Central memory CD8-positive, alpha-beta T cell (primary cell): ENCODE results near the gene PCBD1.
A peak's percentile ranks its signal among the peaks of the same experiment; 100 is the strongest.
"Not testable (repeated sequence)": the region's sequence is repeated elsewhere in the genome, so short reads cannot be mapped to it uniquely, and the experiment has no call there.

Experiments used
- ATAC-seq: fragments of 150-1000 bp; cut with Tn5 transposase; replicated peaks from 2 replicates; pipeline ENCODE4 v1.10.0; 2022; ENCODE audit warnings: mild to moderate bottlenecking, moderate FRiP score, moderate number of reproducible peaks; ENCODE audit not compliant: poor library complexity, severe bottlenecking; ENCODE audit errors: extremely low read depth
- DNase-seq, 2 donors: peaks; one replicate each; pipeline ENCODE4 v3.0.0; 2021; ENCODE audit warnings: low spot score in 2 of 2
- H3K27ac Mint-ChIP-seq: one replicate; pipeline ENCODE4 v1.8.0; 2022; ENCODE audit warnings: low read depth, mild to moderate bottlenecking, moderate library complexity, mixed read lengths
- H3K27me3 Mint-ChIP-seq: one replicate; pipeline ENCODE4 v1.8.0; 2022; ENCODE audit warnings: mixed read lengths
- H3K36me3 Mint-ChIP-seq: one replicate; pipeline ENCODE4 v1.8.0; 2022; ENCODE audit warnings: mild to moderate bottlenecking, moderate library complexity, mixed read lengths; ENCODE audit not compliant: insufficient read depth
- H3K4me1 Mint-ChIP-seq: one replicate; pipeline ENCODE4 v1.8.0; 2022; ENCODE audit warnings: mixed read lengths
- H3K4me3 Mint-ChIP-seq: one replicate; pipeline ENCODE4 v1.8.0; 2022; ENCODE audit warnings: mild to moderate bottlenecking, moderate library complexity, mixed read lengths
- H3K9me3 Mint-ChIP-seq: one replicate; pipeline ENCODE4 v1.8.0; 2022; ENCODE audit warnings: mixed read lengths

PCBD1 gene

DNA sequence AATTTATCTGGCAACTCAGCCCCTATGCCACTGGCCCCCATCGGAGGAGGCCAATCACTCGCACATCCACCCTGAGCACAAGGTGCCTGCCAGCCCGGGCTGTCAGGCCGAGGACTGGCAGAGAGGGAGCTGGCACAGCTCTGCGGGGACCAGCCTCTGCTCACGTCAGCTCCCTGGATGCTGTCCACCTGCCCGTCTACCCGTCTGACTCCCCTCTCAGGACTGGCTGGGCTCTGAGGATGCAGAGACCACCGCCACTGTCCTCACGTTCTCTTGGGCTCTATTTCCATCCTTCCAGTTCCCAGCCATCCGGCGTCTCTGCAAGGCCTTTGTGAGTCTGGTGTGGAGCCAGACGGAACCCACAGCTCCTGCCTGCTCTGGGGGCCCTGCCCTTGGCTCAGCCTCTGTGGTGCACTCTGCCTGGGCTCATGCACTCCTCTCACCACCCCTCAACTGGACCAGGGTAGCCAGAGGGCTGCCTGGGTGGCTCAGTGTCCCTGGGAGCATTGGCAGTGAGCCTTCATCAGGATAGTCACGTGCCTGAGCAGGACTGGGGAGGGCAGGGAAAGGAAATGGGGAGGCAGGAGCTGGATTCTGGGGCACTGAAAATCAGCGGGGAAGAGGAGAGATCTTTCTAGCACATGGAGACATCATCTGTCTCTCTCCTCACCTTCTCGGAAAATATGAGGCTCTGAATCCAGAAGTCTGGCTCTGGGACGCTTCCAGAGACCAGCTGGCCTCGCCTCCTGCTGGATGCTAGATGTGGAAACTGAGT lies 38.0 kb upstream of the PCBD1 start:
- no peak overlapping the region for H3K27ac Mint-ChIP-seq

DNA sequence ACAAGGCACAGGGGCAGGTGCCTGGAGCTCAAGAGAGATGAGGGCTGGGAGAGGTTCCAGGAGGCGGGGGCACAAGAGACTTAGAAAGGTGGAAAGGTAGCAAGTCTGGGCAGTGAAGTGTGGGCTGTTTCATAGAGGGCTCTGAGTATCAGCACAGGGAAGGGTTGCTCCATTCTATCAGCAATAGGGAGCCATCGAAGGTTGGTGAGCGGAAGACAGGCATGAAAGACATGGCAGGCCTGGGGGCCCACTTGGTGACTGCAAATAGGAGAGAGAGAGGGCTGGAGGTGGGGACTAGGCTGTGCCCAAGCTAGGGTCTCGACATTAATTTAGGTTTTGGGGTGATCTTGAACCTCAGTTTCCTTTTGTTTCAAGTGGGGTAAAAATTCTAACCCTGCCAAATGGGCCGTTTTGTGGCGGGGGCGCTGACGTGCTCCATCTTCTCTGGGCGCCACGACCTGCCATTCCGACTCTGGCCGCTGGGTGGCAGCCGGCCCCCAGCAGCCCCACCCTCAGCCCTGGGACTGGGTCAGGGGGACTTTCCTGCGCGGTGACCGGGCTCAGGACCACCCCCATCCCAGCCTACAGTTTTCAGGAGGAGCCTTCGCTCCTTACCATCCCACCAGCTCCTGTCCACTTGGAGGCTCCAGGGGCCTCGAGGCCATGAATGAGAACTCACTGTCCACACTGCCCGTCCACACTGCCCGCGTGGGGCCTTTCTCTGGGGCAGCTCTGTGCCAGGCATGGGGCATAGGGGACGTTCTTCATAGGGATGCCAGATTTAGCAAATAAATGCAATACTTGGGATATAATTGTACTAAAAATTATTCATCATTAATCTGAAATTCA lies 37.2 kb upstream of the PCBD1 start:
- Mint-ChIP-seq H3K4me3 (no peak overlapping the region), H3K27me3 (peaks cover 21% of the 10 kb centered on the region), H3K27ac (peak overlapping the region; percentile 81), H3K9me3 (no peaks in the 10 kb centered on the region), H3K4me1 (peaks cover 7% of the 10 kb centered on the region), H3K36me3 (no peaks in the 10 kb centered on the region)
- ATAC-seq (no peak), DNase-seq (peak; percentile 23 to 45)

More for the DNA sequence above, 38.0 kb upstream of the PCBD1 start:
- DNase-seq (no peak), ATAC-seq (no peak)
- H3K9me3 Mint-ChIP-seq, result no peaks in the 10 kb centered on the region
- H3K4me3 Mint-ChIP-seq, result no peak overlapping the region
- H3K4me1 Mint-ChIP-seq, result peaks cover 7% of the 10 kb centered on the region
- H3K36me3 Mint-ChIP-seq, result no peaks in the 10 kb centered on the region
- H3K27me3 Mint-ChIP-seq, result peaks cover 19% of the 10 kb centered on the region

- Mint-ChIP-seq H3K27me3 (peaks cover 30% of the 10 kb centered on the region), H3K9me3 (no peaks in the 10 kb centered on the region), H3K27ac (no peak overlapping the region)
Measured at GRCh38 chr10:70923696-70924095, 35.3 kb upstream of the PCBD1 start.

DNA sequence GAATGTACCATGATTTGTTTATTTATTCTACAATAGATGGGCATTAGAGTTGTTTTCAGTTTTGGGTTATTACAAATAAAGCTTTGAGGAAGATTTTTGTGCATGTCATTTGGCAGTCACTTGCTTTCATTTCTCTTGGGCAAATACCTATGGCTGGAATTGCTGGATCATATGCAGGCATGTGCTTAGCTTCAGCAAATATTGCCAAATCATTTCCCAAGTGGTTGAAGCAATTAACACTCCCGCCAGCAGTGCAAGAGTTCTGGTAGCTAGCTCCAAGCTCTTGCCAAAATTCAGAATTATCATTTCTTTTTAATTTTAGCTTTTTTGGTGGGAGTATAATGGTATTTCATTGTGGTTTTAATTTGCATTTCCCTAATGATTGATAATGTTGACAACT lies 32.9 kb upstream of the PCBD1 start:
- Mint-ChIP-seq H3K4me1 (peaks cover 7% of the 10 kb centered on the region), H3K36me3 (no peaks in the 10 kb centered on the region), H3K9me3 (no peaks in the 10 kb centered on the region), H3K27me3 (peaks cover 44% of the 10 kb centered on the region), H3K4me3 (no peak overlapping the region), H3K27ac (no peak overlapping the region)
- ATAC-seq (no peak), DNase-seq (no peak)

More at GRCh38 chr10:70923696-70924095, 35.3 kb upstream of the PCBD1 start:
- ATAC-seq (no peak), DNase-seq (no peak)
- Mint-ChIP-seq H3K36me3 (no peaks in the 10 kb centered on the region), H3K4me1 (peaks cover 7% of the 10 kb centered on the region), H3K4me3 (no peak overlapping the region)

DNA sequence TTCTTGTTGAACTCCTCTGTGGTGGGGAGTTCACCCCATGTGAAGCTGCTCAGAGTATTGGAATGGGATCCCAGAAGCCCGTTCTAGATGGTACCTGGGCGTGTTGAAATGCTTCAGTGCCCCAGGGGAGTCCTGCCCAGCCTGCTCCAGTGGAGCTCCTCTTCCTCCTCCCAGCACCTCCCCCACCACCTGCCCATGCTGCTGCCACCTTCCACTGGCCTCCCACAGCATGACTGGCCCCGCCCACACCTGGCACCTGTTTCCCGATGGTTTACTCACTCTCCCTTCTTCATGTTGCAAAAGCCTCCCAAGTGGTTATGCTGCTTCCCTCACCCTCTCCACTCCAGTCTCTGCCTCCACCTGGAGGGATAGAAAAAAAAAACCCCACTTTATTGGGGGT lies 32.2 kb upstream of the PCBD1 start:
- Mint-ChIP-seq H3K4me3 (no peak overlapping the region), H3K9me3 (no peaks in the 10 kb centered on the region), H3K36me3 (no peaks in the 10 kb centered on the region), H3K27ac (no peak overlapping the region), H3K4me1 (peaks cover 6% of the 10 kb centered on the region), H3K27me3 (peaks cover 51% of the 10 kb centered on the region)
- ATAC-seq (no peak), DNase-seq (no peak)

DNA sequence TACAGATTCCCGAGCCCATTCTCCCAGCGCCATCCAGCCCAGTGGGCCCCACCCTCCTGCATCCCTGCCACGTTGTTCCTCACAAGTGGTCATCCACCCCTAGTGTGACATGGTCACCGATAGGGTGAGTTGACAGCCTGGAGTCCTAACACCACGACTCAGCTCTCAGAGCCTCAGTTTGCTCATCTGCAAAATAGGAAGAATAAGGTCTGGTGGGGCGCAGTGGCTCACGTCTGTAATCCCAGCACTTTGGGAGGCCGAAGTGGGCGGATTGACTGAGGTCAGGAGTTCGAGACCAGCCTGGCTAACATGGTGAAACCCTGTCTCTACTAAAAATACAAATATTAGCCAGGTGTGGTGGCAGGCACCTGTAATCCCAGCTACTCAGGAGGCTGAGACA lies 31.5 kb upstream of the PCBD1 start:
- not testable (repeated sequence) for H3K9me3 Mint-ChIP-seq, H3K27ac Mint-ChIP-seq, H3K4me3 Mint-ChIP-seq, H3K36me3 Mint-ChIP-seq, H3K4me1 Mint-ChIP-seq, ATAC-seq, DNase-seq
- peaks cover 51% of the 10 kb centered on the region for H3K27me3 Mint-ChIP-seq

DNA sequence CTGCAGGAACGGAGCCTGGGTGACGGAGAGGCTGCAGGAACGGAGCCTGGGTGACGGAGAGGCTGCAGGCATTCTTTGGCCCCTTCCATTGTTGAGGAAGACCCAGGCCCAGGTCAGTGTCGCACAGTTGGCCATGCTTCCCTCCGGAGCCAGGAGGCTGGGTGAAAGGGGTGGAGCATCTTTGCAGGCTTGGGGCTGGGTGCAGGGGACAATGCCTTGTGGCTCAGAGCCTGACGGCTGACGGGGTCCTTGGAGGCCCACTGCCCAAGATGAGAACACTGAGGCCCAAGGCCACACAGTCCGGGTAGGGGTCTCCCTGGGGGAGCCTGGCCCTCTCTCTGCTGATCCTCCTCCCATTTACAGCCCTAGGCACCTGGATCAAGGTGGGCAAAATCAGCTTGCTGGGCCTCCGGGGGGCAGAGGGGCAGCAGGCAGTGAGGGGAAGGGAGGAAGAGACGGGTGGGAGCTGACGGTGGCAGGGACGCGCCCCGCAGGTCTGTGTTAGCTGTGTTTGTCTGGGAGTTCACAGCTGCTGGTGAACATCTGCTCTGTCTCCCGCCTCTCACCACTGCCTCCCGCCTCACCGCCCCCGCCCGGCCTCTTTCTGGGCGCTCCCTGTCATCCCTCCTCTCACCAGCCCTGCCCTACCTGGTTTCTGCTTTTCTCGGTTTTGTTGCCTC lies 30.6 kb upstream of the PCBD1 start:
- Mint-ChIP-seq H3K9me3 (no peaks in the 10 kb centered on the region), H3K4me1 (no peaks in the 10 kb centered on the region), H3K36me3 (no peaks in the 10 kb centered on the region), H3K27ac (no peak overlapping the region), H3K4me3 (no peak overlapping the region), H3K27me3 (peaks cover 58% of the 10 kb centered on the region)
- DNase-seq (no peak), ATAC-seq (no peak)

GRCh38 chr10:70917635-70918034 lies 29.3 kb upstream of the PCBD1 start:
- ATAC-seq, result no peak
- Mint-ChIP-seq H3K27ac (no peak overlapping the region), H3K27me3 (peaks cover 62% of the 10 kb centered on the region), H3K4me3 (no peak overlapping the region), H3K36me3 (no peaks in the 10 kb centered on the region), H3K9me3 (no peaks in the 10 kb centered on the region), H3K4me1 (no peaks in the 10 kb centered on the region)
- no peak for DNase-seq

GRCh38 chr10:70917226-70917625 lies 28.9 kb upstream of the PCBD1 start:
- DNase-seq, result no peak
- peaks cover 64% of the 10 kb centered on the region for H3K27me3 Mint-ChIP-seq
- H3K4me3 Mint-ChIP-seq, result no peak overlapping the region
- ATAC-seq, result no peak
- H3K9me3 Mint-ChIP-seq, result no peaks in the 10 kb centered on the region
- H3K36me3 Mint-ChIP-seq, result no peaks in the 10 kb centered on the region
- no peak overlapping the region for H3K27ac Mint-ChIP-seq
- no peaks in the 10 kb centered on the region for H3K4me1 Mint-ChIP-seq

DNA sequence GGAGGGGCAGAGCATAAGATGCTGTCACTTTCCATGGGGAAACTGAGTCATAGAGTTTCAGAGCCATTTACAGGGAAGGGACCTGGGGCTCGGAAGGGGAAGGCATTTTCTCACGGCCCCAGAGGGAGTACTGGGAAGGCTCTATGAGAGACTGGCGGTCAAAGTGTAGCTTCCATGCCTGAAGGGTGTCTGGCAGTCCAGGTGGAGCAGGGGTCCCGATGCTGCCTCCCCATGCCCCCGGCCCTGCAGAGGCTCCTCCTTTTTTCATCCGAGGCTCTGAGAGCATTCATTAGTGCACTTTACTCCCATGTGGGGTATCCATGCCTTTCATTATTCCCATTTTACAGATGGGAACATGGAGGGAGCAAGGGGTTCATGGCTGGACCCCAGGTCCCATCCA lies 27.9 kb upstream of the PCBD1 start:
- no peaks in the 10 kb centered on the region for H3K36me3 Mint-ChIP-seq
- no peak for ATAC-seq
- H3K27me3 Mint-ChIP-seq, result peaks cover 58% of the 10 kb centered on the region
- H3K27ac Mint-ChIP-seq, result no peak overlapping the region
- H3K9me3 Mint-ChIP-seq, result no peaks in the 10 kb centered on the region
- H3K4me3 Mint-ChIP-seq, result no peak overlapping the region
- DNase-seq, result no peak
- no peaks in the 10 kb centered on the region for H3K4me1 Mint-ChIP-seq

DNA sequence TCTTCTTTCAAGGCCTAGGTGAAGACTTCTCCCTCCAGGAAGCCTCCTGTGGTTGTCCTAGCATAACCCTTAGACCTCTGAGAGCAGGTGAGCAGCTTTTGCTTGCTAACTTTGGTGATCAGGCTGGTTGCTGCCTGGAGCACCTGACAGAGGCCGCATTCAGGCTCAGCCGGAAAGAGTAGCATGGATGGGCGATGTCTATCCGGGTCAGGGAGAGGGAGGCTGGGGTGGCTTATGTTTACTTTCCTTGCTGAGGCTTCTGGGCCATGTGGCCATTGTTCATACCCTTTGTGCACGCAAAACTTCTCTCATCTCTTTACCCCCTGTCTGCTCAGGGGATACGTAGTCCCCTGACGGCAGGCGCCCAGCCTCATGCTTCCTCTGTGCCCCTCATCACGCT lies 27.4 kb upstream of the PCBD1 start:
- ATAC-seq (no peak), DNase-seq (no peak)
- no peaks in the 10 kb centered on the region for H3K36me3 Mint-ChIP-seq
- H3K9me3 Mint-ChIP-seq, result no peaks in the 10 kb centered on the region
- H3K4me3 Mint-ChIP-seq, result no peak overlapping the region
- H3K4me1 Mint-ChIP-seq, result no peaks in the 10 kb centered on the region
- peaks cover 58% of the 10 kb centered on the region for H3K27me3 Mint-ChIP-seq
- H3K27ac Mint-ChIP-seq, result no peak overlapping the region

GRCh38 chr10:70915206-70915605 lies 26.8 kb upstream of the PCBD1 start:
- Mint-ChIP-seq H3K27me3 (peaks cover 58% of the 10 kb centered on the region), H3K4me1 (no peaks in the 10 kb centered on the region), H3K27ac (no peak overlapping the region), H3K36me3 (no peaks in the 10 kb centered on the region), H3K9me3 (no peaks in the 10 kb centered on the region), H3K4me3 (no peak overlapping the region)
- ATAC-seq, result no peak
- DNase-seq, result no peak
